ENCODE results near the gene DGCR8. TPM values are rescaled to one million over a fixed set of nuclear protein-coding genes. Genes with fewer than 3 reads are reported as not detected.

Gene DGCR8
- total RNA-seq, 2 experiments from 2014 or later, result 64.9 to 67.9 TPM

- CTCF ChIA-PET, result interaction anchor here (0.8 kb wide), 1 partner anchor 147 kb away, joined by 3 read pairs; no protein-coding TSS in a partner anchor
Measured at GRCh38 chr22:20138868-20139267, 58.8 kb downstream of the DGCR8 start.

DNA sequence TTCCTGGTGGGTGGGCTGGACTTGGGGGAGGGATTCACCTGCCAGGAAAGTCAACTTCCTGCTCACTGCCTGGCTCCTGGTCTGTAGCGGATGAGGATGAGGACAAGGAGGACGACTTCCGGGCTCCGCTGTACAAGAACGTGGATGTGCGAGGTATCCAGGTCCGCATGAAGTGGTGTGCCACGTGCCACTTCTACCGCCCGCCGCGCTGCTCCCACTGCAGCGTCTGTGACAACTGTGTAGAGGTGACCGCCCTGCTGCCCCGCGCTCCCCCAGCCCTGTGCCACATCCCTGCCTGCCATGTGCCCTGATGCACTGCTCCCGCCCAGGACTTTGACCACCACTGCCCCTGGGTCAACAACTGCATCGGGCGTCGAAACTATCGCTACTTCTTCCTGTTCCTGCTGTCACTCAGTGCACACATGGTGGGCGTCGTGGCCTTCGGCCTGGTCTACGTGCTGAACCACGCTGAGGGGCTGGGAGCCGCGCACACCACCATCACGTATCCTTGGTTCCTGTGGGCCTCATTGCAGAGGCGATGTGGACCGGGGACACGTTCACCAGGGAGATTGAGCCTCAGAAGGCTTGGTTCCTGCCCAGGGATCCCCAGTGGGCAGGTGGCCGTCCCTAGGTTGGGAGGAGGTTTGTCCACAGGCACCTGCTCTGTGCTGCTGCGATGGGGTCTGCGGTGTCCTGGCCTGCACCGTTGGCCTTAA is 59.5 kb downstream of the DGCR8 start:
- ChIA-PET CTCF (interaction anchor here (0.8 kb wide), 1 partner anchor 146 kb away, joined by 3 read pairs; no protein-coding TSS in a partner anchor), POLR2A (no interaction called here)

More at GRCh38 chr22:20138868-20139267, 58.8 kb downstream of the DGCR8 start:
- POLR2A ChIA-PET, result no interaction called here

DNA sequence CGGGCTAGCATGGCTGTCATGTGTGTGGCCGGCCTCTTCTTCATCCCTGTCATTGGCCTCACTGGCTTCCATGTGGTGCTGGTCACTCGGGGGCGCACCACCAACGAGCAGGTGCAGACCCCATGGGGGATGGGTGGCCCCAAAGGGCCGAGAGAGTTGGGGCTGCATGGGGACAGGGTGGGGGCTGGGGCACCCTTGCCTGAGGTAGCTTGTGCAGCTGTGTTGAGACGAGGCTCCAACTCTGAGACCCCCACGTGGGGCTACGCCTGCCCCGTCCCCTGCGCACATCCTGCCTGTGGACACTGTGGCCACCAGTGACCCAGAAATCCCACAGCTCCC is 60.0 kb downstream of the DGCR8 start:
- ChIA-PET POLR2A (no interaction called here), CTCF (no interaction called here)

DNA sequence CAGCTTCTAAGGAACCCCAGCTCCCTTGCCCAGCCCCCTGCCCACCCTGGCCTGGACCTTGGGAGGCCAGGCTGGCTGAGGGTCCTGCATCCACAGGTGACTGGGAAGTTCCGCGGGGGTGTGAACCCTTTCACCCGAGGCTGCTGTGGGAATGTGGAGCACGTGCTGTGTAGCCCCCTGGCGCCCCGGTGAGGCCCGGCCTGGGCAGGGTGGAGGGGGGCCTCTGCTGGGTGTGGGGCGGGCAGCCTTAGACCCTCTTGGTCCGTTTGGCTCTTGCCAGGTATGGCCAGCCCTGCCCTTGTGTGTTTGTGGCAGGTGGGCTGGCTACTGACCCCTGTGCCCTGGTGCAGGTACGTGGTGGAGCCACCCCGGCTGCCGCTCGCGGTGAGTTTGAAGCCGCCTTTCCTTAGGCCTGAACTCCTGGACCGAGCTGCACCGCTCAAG is 60.5 kb downstream of the DGCR8 start:
- CTCF ChIA-PET, result no interaction called here
- POLR2A ChIA-PET, result no interaction called here

DNA sequence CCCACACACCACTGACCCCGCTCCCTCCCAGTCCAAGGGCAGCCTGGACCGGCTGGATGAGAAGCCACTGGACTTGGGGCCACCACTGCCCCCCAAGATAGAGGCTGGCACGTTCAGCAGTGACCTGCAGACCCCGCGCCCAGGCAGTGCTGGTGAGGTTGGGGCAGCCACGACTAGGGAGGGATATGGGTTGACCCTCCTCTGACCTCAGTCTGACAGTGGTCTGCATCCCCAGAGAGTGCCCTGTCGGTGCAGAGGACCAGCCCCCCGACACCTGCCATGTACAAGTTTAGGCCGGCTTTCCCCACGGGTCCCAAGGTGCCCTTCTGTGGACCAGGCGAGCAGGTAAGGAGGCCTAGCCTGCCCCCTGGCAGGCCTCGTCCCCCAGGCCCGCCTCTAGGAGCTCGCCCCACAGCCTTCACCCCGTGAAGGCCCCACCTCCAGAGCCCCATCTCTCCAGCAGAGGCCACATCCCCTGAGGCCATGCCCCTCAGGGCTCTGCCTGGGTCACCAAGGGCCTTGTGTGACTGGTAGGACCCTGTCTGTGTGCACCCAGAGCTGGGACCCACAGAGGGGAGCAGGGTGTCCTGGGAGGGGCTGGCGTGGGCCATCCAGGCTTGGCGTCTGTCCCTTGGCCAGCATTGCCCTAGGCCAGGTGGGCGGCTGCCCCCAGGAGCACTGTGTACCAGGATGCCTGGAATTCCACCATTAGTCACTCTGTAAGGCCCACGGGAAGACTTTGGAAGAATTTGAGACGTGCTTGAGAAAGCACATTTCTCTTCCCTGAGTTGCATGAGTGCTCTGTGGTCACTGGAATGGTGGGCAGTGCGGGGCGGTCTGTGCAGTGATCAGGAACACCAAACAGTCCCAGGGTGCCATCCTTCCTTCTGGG is 61.4 kb downstream of the DGCR8 start:
- CTCF ChIA-PET, result no interaction called here
- POLR2A ChIA-PET, result no interaction called here

DNA sequence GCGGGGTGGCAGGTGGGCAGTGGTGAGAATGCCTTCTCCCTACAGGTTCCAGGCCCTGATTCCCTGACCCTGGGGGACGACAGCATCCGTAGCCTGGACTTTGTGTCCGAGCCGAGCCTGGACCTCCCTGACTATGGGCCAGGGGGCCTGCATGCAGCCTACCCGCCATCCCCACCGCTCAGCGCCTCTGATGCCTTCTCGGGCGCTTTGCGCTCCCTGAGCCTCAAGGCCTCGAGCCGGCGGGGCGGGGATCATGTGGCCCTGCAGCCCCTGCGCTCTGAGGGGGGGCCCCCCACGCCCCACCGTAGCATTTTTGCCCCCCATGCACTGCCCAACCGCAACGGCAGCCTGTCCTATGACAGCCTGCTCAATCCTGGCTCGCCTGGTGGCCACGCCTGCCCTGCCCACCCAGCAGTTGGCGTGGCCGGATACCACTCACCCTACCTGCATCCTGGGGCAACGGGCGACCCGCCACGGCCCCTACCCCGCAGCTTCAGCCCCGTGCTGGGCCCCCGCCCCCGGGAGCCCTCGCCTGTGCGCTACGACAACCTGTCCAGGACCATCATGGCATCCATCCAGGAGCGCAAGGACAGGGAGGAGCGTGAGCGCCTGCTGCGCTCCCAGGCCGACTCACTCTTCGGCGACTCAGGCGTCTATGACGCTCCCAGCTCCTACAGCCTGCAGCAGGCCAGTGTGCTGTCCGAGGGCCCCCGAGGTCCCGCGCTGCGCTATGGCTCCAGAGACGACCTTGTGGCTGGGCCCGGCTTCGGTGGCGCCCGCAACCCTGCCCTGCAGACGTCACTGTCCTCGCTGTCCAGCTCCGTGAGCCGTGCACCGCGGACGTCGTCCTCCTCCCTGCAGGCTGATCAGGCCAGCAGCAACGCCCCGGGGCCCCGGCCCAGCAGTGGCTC is 62.9 kb downstream of the DGCR8 start:
- POLR2A ChIA-PET, result no interaction called here
- CTCF ChIA-PET, result no interaction called here

- ChIA-PET POLR2A (no interaction called here), CTCF (interaction anchor here (0.6 kb wide), 1 partner anchor 614 kb away, joined by 3 read pairs; no protein-coding TSS in a partner anchor)
Measured at GRCh38 chr22:20143883-20144665, 64.0 kb downstream of the DGCR8 start.

GRCh38 chr22:20145206-20145831 is 65.3 kb downstream of the DGCR8 start:
- ChIA-PET POLR2A (no interaction called here), CTCF (no interaction called here)

DNA sequence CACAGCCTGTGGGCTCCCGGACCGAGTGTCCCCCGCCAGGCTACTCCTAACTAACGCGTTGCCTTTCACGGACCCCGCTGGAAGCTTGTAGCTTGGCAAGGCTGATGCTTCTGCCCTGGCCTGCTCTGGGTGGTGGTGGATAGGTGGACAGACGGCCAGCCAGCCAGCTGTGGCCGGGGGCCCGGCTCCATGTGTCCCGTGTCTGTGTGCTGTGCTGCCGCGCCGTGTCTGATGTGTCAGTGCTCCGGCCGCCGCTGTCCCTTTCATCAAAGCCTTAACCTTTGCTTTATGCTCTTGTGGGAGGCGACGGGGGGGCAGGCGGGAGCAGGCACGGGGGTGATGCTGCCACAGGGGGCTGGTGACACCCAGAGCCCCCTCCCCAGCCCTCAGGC is 65.8 kb downstream of the DGCR8 start:
- ChIA-PET POLR2A (no interaction called here), CTCF (no interaction called here)

DNA sequence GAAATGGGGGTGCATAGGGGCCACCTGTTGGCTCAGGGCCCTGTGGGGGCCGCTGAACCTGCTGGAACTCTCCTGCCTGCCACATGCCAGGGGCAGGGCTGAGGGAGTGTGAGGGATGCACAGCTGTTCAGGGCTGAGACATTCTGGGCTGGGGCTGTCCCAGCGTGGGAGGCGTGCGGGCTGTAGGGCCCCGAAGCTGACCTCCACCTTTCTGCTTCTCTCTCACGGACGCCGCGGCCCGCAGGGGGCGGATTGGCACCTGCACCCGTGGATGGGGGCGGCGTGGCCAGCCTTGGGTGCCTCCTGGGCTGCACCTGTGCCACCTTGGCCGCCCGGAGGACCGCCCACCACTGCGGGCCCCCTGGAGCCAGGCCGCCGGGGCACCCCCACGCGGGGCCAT is 66.7 kb downstream of the DGCR8 start:
- ChIA-PET POLR2A (no interaction called here), CTCF (interaction anchor here (1.0 kb wide), 1 partner anchor 10 kb away, joined by 3 read pairs; no protein-coding TSS in a partner anchor)

DNA sequence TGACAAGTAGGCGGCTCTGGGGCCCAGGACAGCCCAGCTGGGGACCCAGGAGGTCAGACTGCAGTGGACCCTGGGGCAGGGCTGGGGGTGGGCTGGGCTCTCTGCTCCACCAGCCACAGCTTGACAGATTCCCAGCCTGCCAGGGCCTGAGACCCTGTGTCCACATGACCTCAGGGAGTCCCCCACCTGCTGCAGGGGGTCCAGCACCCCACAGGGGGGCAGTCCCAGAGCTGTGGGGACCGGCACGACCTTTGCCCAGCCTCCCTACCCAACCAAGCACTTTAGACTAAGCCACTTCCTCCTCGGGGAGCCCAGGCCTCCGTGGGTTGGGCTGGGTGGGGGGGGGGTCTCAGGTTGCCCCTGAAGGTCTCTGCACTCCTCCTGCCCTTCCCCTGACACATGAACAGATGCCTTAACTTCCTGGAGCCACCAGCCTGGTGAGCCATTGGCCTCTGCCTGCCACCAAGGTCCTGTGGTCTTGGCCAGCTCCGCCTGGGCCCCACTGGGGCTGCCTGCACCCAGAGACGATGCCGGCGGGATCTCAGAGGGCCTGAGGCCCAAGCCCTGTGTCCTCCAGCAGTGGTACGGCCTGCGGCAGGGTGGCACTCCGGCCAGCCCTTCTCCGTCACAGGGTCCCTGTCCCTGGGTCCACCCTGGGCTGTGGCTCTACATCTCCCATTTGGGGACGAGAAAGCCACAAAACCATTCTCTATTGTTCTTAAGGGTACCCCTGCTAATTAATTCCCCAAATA is 67.4 kb downstream of the DGCR8 start:
- POLR2A ChIA-PET, result no interaction called here
- CTCF ChIA-PET, result interaction anchor here (1.0 kb wide), 1 partner anchor 10 kb away, joined by 3 read pairs; no protein-coding TSS in a partner anchor

GRCh38 chr22:20148414-20148813 is 68.4 kb downstream of the DGCR8 start:
- POLR2A ChIA-PET, result no interaction called here
- CTCF ChIA-PET, result no interaction called here

DNA sequence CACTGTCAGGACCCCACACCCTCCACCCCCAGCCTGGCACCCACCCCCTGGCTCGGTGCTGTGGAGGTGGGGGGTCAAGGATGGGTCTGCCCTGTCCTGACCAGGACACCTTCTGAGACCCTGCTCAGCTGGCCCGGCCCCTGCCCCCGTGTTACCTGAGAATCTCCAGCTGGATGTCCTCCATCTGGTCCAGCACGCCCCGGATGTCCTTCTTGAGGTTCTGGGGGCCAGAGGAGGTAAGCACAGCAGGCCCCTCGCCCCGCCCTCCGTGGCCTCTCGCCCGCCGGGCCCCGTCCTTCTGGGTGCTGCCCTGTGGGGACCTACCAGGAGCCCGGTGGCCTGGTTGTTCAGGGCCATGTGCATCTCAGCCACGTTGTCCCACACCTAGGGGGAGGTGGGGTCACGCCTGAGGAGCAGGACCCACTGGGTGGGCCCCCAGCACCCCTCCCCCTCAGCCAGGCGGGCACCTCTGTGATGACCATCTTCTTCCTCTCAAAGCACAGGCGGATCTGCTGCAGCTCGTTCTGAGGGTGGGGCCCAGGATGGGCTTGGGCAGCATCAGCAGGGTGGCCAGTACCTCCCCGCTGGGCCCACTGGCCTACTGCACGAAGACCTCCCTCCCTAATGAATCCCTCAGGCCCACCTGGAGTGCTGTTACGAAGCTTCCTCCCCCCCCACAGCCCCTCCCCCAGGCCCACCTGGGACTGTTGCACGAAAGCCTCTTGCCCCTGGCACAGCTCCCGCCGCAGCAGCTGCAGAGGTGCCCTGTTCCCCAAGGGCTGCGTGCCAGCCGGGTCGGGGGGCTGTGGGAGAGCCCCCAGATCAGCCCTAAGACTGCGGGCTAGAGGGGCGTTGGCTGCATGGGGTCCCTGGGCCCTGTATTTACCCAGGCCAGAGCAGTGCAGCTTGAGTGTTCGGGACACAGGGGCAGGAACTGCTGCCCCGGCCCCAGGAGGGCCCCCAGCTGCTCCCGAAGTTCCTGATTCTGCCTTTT is 69.5 kb downstream of the DGCR8 start:
- POLR2A ChIA-PET, result interaction anchor here (0.6 kb wide), 1 partner anchor 295 kb away, joined by 6 read pairs; no protein-coding TSS in a partner anchor
- CTCF ChIA-PET, result no interaction called here

- POLR2A ChIA-PET, result interaction anchor here (0.6 kb wide), 1 partner anchor 51 kb away, joined by 4 read pairs; no protein-coding TSS in a partner anchor
- CTCF ChIA-PET, result no interaction called here
Measured at GRCh38 chr22:20150381-20151275, 70.6 kb downstream of the DGCR8 start, which contains the start of gene CCDC188. Gene CCDC188, minus strand, starts transcription at chr22:20151055. Its CDS starts 69 bp downstream, at chr22:20150986.

DNA sequence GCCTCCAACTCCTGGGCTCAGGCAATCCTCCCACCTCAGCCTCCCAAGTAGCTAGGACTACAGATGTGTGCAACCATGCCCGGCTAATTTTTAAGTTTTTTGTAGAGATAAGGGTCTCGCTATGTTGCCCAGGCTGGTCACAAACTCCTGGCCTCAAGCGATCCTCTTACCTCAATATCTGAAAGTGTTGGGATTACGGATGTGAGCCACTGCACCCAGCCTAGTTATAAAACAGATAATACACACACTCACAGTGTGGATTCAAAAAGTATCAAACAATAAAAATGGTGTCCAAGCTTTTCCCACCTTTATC is 71.2 kb downstream of the DGCR8 start:
- POLR2A ChIA-PET, result interaction anchor here (0.6 kb wide), 1 partner anchor 51 kb away, joined by 4 read pairs; no protein-coding TSS in a partner anchor
- CTCF ChIA-PET, result no interaction called here

- ChIA-PET CTCF (no interaction called here), POLR2A (no interaction called here)
Measured at GRCh38 chr22:20152464-20152890, 72.4 kb downstream of the DGCR8 start.
